ENCODE measurements around the gene DDX42.

DDX42 gene

DNA sequence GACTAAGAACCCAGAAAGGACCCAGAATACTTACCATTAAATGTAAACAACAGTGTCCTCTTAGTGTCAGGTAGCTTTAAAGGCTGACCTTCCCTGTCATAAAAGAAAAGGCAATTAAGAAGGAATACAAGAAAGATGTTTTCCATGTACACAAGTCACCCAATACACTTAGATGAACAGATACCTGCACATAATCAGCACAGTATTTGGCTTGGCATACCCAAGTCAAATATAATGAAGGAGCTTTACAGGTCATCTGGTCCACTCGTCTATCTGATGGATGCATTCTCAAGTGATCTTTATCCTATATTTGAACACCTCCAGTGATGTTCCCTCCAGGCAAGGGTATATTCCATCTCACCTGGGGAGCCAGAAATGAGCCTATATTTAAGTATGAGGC lies 21.3 kb upstream of the DDX42 start:
- TF ChIP-seq EZH2phosphoT487 (IDR thresholded peaks at IDR 0.05; ENCODE audit: borderline replicate concordance, low read length): no peak
- TF ChIP-seq, protein P1, sequence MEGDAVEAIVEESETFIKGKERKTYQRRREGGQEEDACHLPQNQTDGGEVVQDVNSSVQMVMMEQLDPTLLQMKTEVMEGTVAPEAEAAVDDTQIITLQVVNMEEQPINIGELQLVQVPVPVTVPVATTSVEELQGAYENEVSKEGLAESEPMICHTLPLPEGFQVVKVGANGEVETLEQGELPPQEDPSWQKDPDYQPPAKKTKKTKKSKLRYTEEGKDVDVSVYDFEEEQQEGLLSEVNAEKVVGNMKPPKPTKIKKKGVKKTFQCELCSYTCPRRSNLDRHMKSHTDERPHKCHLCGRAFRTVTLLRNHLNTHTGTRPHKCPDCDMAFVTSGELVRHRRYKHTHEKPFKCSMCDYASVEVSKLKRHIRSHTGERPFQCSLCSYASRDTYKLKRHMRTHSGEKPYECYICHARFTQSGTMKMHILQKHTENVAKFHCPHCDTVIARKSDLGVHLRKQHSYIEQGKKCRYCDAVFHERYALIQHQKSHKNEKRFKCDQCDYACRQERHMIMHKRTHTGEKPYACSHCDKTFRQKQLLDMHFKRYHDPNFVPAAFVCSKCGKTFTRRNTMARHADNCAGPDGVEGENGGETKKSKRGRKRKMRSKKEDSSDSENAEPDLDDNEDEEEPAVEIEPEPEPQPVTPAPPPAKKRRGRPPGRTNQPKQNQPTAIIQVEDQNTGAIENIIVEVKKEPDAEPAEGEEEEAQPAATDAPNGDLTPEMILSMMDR (IDR thresholded peaks at IDR 0.05; ENCODE audit: low read depth, low read length, poor library complexity, severe bottlenecking): no peak
- H3K36me3 ChIP-seq (ENCODE audit: control insufficient read depth, low read length): peaks cover 86% of the 10 kb centered on the region

DNA sequence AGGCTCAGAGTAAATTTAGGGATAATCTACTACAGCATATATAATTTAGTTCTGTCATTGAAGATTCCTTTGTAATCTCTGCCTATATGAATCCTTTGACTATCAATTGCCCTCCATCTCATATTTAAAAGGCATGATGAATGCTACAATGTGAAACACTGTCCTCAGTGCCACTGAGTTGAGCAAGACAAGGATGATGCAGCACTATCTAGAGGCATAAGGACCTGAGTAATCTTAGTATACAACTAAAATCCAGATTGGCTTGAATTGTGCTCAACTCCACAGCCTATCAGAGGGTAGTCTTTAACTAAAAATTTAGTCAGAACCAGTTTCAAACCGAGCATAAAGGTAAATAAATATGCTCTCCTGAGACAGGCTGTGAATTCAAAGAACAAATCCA lies 20.8 kb upstream of the DDX42 start:
- Histone ChIP-seq H3K4me2 (ENCODE audit: low read length) (no peak overlapping the region), H3K27ac (ENCODE audit: low read depth, low read length) (no peak overlapping the region), H3K4me3 (ENCODE audit: low read length) (no peak overlapping the region), H3F3A (ENCODE audit: control insufficient read depth, insufficient read depth) (peaks cover 15% of the 10 kb centered on the region; the same call in 1 of the 2 replicates), H3K9me3 (ENCODE audit: control insufficient read depth, insufficient read depth, low read length) (no peaks in the 10 kb centered on the region), H3K79me2 (ENCODE audit: control insufficient read depth, low read length) (peaks cover 7% of the 10 kb centered on the region), H3K9me2 (replicated peaks; ENCODE audit: control insufficient read depth, low read length) (no peaks in the 10 kb centered on the region), H3K27me3 (ENCODE audit: control insufficient read depth, low read length) (no peaks in the 10 kb centered on the region), H4K20me1 (ENCODE audit: control insufficient read depth, insufficient read depth, low read depth, low read length) (no peaks in the 10 kb centered on the region), H3K36me3 (ENCODE audit: control insufficient read depth, low read length) (peaks cover 86% of the 10 kb centered on the region), H3K4me1 (ENCODE audit: control insufficient read depth, low read length) (peaks cover 6% of the 10 kb centered on the region)
- TF ChIP-seq EZH2phosphoT487 (IDR thresholded peaks at IDR 0.05; ENCODE audit: borderline replicate concordance, low read length): no peak
- TF ChIP-seq, protein P1 (IDR thresholded peaks at IDR 0.05; ENCODE audit: low read depth, low read length, poor library complexity, severe bottlenecking): no peak

More for the DNA sequence above, 21.3 kb upstream of the DDX42 start:
- H3K4me1 ChIP-seq (ENCODE audit: control insufficient read depth, low read length): peaks cover 6% of the 10 kb centered on the region
- H3K79me2 ChIP-seq (ENCODE audit: control insufficient read depth, low read length): peaks cover 7% of the 10 kb centered on the region
- H3K4me3 ChIP-seq (ENCODE audit: low read length): no peak overlapping the region
- no peaks in the 10 kb centered on the region for H3K27me3 ChIP-seq (ENCODE audit: control insufficient read depth, low read length)
- no peak overlapping the region for H3K4me2 ChIP-seq (ENCODE audit: low read length)
- no peak overlapping the region for H3K27ac ChIP-seq (ENCODE audit: low read depth, low read length)
- H3F3A ChIP-seq (ENCODE audit: control insufficient read depth, insufficient read depth): peaks cover 15% of the 10 kb centered on the region; the same call in 1 of the 2 replicates
- no peaks in the 10 kb centered on the region for H3K9me2 ChIP-seq (replicated peaks; ENCODE audit: control insufficient read depth, low read length)
- H3K9me3 ChIP-seq (ENCODE audit: control insufficient read depth, insufficient read depth, low read length): no peaks in the 10 kb centered on the region
- H4K20me1 ChIP-seq (ENCODE audit: control insufficient read depth, insufficient read depth, low read depth, low read length): no peaks in the 10 kb centered on the region

DNA sequence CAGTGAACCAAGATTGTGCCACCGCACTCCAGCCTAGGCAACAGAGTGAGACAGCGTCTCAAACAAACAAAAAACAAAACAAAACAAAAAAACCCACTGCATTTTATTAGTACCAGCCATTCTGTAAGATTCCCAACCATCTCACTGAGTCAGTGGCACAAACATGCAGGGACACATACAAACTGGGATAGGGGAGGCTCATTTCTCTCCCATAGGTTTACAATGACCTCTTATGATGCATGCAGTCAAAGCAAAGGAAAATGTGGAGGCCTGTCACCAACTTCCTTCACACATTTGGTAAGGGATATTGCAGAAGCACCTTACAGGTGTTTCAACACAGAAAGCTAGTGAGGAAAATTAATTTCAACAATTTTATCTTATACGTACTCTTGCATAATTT lies 19.9 kb upstream of the DDX42 start:
- H3K9me2 ChIP-seq (replicated peaks; ENCODE audit: control insufficient read depth, low read length): no peaks in the 10 kb centered on the region
- peaks cover 7% of the 10 kb centered on the region for H3K79me2 ChIP-seq (ENCODE audit: control insufficient read depth, low read length)
- no peaks in the 10 kb centered on the region for H3K9me3 ChIP-seq (ENCODE audit: control insufficient read depth, insufficient read depth, low read length)
- no peaks in the 10 kb centered on the region for H4K20me1 ChIP-seq (ENCODE audit: control insufficient read depth, insufficient read depth, low read depth, low read length)
- H3K4me3 ChIP-seq (ENCODE audit: low read length): no peak overlapping the region
- peaks cover 6% of the 10 kb centered on the region for H3K4me1 ChIP-seq (ENCODE audit: control insufficient read depth, low read length)
- peaks cover 15% of the 10 kb centered on the region; the same call in 1 of the 2 replicates for H3F3A ChIP-seq (ENCODE audit: control insufficient read depth, insufficient read depth)
- peaks cover 87% of the 10 kb centered on the region for H3K36me3 ChIP-seq (ENCODE audit: control insufficient read depth, low read length)
- no peak overlapping the region for H3K4me2 ChIP-seq (ENCODE audit: low read length)
- no peaks in the 10 kb centered on the region for H3K27me3 ChIP-seq (ENCODE audit: control insufficient read depth, low read length)
- H3K27ac ChIP-seq (ENCODE audit: low read depth, low read length): no peak overlapping the region
- TF ChIP-seq EZH2phosphoT487 (IDR thresholded peaks at IDR 0.05; ENCODE audit: borderline replicate concordance, low read length): no peak
- TF ChIP-seq, protein P1 (IDR thresholded peaks at IDR 0.05; ENCODE audit: low read depth, low read length, poor library complexity, severe bottlenecking): no peak

Data from DOHH2 (cell line).